GM18909 (cell line): Measurements from ENCODE around the gene PIK3R1.

Source experiments
- ATAC-seq: cut with Tn5 transposase; IDR thresholded peaks from one replicate; pipeline ENCODE4 v1.9.1; 2021; ENCODE audit warnings: mild to moderate bottlenecking; ENCODE audit not compliant: unreplicated experiment, poor library complexity

The PIK3R1 gene

GRCh38 chr5:68249520-68249919 is 34.0 kb downstream of the PIK3R1 start:
- no peak for ATAC-seq

GRCh38 chr5:68250661-68251298 is 35.2 kb downstream of the PIK3R1 start:
- ATAC-seq = no peak

GRCh38 chr5:68251386-68251785 is 35.8 kb downstream of the PIK3R1 start:
- ATAC-seq = no peak

- ATAC-seq = no peak
These were observed 36.4 kb downstream of the PIK3R1 start for GRCh38 chr5:68251804-68252522.

GRCh38 chr5:68252673-68253623 is 37.4 kb downstream of the PIK3R1 start:
- peak; percentile 81 for ATAC-seq

GRCh38 chr5:68253624-68254585 is 38.3 kb downstream of the PIK3R1 start:
- no peak for ATAC-seq

- no peak for ATAC-seq
These were observed 39.3 kb downstream of the PIK3R1 start for GRCh38 chr5:68254810-68255209.

- no peak for ATAC-seq
These were observed 40.0 kb downstream of the PIK3R1 start for GRCh38 chr5:68255305-68256120.

GRCh38 chr5:68257210-68257609 is 41.7 kb downstream of the PIK3R1 start:
- ATAC-seq = no peak

GRCh38 chr5:68258531-68258930 is 43.0 kb downstream of the PIK3R1 start:
- no peak for ATAC-seq

- no peak for ATAC-seq
These were observed 44.1 kb downstream of the PIK3R1 start for GRCh38 chr5:68259700-68260099.

GRCh38 chr5:68260467-68260866 is 44.9 kb downstream of the PIK3R1 start:
- ATAC-seq = no peak

GRCh38 chr5:68261169-68261568 is 45.6 kb downstream of the PIK3R1 start:
- no peak for ATAC-seq

GRCh38 chr5:68261569-68262065 is 46.1 kb downstream of the PIK3R1 start:
- no peak for ATAC-seq

GRCh38 chr5:68264024-68264956 is 48.7 kb downstream of the PIK3R1 start:
- ATAC-seq = no peak

GRCh38 chr5:68265347-68265746 is 49.8 kb downstream of the PIK3R1 start:
- ATAC-seq = no peak

GRCh38 chr5:68265822-68266395 is 50.4 kb downstream of the PIK3R1 start:
- no peak for ATAC-seq
